Measurements from ENCODE around the gene VPS4B.
"Not testable (repeated sequence)": the region's sequence is repeated elsewhere in the genome, so short reads cannot be mapped to it uniquely, and the experiment has no call there.

DNA sequence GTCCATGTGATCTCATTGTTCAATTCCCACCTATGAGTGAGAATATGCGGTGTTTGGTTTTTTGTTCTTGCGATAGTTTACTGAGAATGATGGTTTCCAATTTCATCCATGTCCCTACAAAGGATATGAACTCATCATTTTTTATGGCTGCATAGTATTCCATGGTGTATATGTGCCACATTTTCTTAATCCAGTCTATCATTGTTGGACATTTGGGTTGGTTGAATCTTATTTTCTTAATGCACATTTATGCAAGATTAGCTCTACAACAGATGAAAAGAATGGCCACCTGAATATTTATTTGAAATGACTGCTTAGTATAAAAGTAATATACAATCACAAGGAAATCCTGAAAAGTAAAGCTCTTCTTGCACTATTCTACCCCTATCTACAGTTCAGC is 58.9 kb downstream of the VPS4B start:
- TF ChIP-seq, protein P1, sequence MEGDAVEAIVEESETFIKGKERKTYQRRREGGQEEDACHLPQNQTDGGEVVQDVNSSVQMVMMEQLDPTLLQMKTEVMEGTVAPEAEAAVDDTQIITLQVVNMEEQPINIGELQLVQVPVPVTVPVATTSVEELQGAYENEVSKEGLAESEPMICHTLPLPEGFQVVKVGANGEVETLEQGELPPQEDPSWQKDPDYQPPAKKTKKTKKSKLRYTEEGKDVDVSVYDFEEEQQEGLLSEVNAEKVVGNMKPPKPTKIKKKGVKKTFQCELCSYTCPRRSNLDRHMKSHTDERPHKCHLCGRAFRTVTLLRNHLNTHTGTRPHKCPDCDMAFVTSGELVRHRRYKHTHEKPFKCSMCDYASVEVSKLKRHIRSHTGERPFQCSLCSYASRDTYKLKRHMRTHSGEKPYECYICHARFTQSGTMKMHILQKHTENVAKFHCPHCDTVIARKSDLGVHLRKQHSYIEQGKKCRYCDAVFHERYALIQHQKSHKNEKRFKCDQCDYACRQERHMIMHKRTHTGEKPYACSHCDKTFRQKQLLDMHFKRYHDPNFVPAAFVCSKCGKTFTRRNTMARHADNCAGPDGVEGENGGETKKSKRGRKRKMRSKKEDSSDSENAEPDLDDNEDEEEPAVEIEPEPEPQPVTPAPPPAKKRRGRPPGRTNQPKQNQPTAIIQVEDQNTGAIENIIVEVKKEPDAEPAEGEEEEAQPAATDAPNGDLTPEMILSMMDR (IDR thresholded peaks at IDR 0.05; ENCODE audit: insufficient read depth, low read depth, low read length): not testable (repeated sequence)
- not testable (repeated sequence) for TF ChIP-seq EZH2 (IDR thresholded peaks at IDR 0.05; ENCODE audit: insufficient read depth, low read length)

Data from astrocyte (in vitro differentiated cells and primary cell).